HFFc6 (cell line): ENCODE data around the gene HIC1. TPM values are rescaled to one million over a fixed set of nuclear protein-coding genes. Genes with fewer than 3 reads are reported as not detected.
A peak's percentile ranks its signal among the peaks of the same experiment; 100 is the strongest.

Source experiments
- DNase-seq: peaks from one replicate; pipeline ENCODE4 v3.0.0-alpha.2; 2018
- H3K27ac Mint-ChIP-seq: 2 replicates; pipeline ENCODE4 v1.8.0; 2020; ENCODE audit warnings: mild to moderate bottlenecking, mixed read lengths
- H3K27me3 Mint-ChIP-seq: 2 replicates; pipeline ENCODE4 v1.8.0; 2021; ENCODE audit warnings: mild to moderate bottlenecking, moderate library complexity, mixed read lengths; ENCODE audit not compliant: insufficient read depth
- H3K36me3 Mint-ChIP-seq: 2 replicates; pipeline ENCODE4 v1.8.0; 2021; ENCODE audit warnings: low read depth, mixed read lengths
- H3K4me1 Mint-ChIP-seq: 2 replicates; pipeline ENCODE4 v1.8.0; 2020; ENCODE audit warnings: low read depth, mixed read lengths
- H3K4me3 Mint-ChIP-seq: 2 replicates; pipeline ENCODE4 v1.8.0; 2020; ENCODE audit warnings: mild to moderate bottlenecking, moderate library complexity, mixed read lengths
- H3K9me3 Mint-ChIP-seq: 2 replicates; pipeline ENCODE4 v1.8.0; 2020; ENCODE audit warnings: mild to moderate bottlenecking, mixed read lengths
- total RNA-seq, 6 experiments: library from RNA; stranded (reverse); fragmentation: NEBNext Ultra II Directional; extraction: Animal tissue kit (Norgen Biotek cat#: 25700); gene quantifications; 2 replicates in 1 of 6; 3 replicates in 5 of 6; pipeline ENCODE4 v1.2.3, GENCODE V29; 2021
- TF ChIP-seq, protein P1 (sequence below): fragments of 200-600 bp; sonication (generic); IDR thresholded peaks from 2 replicates; pipeline ENCODE4 v1.5.0; 2021; ENCODE audit warnings: antibody characterized with exemption, mild to moderate bottlenecking

HIC1 gene
- total RNA-seq, 6 experiments from 2014 or later, result 42.7 to 51.9 (median 48.0) TPM

DNA sequence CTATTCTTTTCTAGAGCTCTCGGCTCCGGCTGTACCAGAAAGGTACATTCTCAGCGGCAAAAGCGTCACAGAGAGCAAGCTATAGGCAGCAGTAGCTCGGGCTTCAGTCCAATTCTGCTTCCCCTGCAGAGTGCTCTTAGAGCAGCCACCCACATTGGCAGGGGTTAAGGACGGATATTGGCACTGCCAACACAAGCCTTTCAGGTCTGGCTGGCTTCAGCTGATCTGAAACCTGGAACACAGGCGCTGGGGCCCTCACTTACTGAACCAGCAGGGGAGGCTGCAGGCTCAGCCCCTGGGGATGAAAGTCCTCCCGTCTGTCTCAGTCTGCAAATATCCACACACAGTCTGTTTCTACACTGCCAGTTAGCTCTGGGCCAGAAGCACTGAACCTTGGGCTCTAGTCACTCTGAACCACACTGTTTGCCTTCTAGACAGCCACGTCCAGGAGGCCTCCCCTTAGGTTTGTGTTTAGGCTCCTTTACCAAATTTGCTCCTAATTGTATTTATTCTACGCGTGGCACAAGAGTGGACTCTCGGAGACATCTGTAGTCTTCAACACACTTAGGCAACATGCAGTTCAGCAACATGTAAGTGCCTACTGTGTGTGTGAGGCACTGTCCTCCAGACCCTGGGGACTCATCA lies 40.1 kb downstream of the HIC1 start:
- Mint-ChIP-seq H3K4me1 (peaks cover 35% of the 10 kb centered on the region), H3K27me3 (peaks cover 3% of the 10 kb centered on the region), H3K27ac (no peak overlapping the region), H3K4me3 (no peak overlapping the region), H3K36me3 (peaks cover 10% of the 10 kb centered on the region), H3K9me3 (no peaks in the 10 kb centered on the region)
- TF ChIP-seq, protein P1, sequence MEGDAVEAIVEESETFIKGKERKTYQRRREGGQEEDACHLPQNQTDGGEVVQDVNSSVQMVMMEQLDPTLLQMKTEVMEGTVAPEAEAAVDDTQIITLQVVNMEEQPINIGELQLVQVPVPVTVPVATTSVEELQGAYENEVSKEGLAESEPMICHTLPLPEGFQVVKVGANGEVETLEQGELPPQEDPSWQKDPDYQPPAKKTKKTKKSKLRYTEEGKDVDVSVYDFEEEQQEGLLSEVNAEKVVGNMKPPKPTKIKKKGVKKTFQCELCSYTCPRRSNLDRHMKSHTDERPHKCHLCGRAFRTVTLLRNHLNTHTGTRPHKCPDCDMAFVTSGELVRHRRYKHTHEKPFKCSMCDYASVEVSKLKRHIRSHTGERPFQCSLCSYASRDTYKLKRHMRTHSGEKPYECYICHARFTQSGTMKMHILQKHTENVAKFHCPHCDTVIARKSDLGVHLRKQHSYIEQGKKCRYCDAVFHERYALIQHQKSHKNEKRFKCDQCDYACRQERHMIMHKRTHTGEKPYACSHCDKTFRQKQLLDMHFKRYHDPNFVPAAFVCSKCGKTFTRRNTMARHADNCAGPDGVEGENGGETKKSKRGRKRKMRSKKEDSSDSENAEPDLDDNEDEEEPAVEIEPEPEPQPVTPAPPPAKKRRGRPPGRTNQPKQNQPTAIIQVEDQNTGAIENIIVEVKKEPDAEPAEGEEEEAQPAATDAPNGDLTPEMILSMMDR, result peak; percentile 60; the same call in 1 of the 2 replicates
- DNase-seq, result no peak

DNA sequence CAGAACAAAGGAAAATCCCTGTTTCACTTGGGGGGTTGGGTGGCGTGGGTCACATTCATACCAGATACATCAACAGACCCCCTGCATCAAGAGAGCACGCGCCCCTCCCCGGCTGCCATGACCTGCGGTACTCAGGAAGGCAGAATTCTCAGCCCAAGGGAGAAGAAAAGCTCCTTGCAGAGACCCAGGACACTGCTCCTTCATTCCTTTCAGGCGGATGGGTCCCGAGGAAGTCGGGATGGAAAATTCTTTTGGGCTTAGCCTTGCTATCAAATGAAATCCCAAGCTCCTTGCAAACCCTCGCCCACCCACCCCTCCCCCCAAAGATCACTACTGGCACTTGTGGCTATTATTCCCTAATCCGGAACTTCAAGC lies 40.6 kb downstream of the HIC1 start:
- H3K36me3 Mint-ChIP-seq, result peaks cover 10% of the 10 kb centered on the region
- H3K4me3 Mint-ChIP-seq, result no peak overlapping the region
- H3K27me3 Mint-ChIP-seq, result no peaks in the 10 kb centered on the region; the same call in 1 of the 2 replicates
- no peaks in the 10 kb centered on the region for H3K9me3 Mint-ChIP-seq
- no peak overlapping the region for H3K27ac Mint-ChIP-seq
- TF ChIP-seq, protein P1, result no peak
- peaks cover 30% of the 10 kb centered on the region for H3K4me1 Mint-ChIP-seq
- no peak for DNase-seq

DNA sequence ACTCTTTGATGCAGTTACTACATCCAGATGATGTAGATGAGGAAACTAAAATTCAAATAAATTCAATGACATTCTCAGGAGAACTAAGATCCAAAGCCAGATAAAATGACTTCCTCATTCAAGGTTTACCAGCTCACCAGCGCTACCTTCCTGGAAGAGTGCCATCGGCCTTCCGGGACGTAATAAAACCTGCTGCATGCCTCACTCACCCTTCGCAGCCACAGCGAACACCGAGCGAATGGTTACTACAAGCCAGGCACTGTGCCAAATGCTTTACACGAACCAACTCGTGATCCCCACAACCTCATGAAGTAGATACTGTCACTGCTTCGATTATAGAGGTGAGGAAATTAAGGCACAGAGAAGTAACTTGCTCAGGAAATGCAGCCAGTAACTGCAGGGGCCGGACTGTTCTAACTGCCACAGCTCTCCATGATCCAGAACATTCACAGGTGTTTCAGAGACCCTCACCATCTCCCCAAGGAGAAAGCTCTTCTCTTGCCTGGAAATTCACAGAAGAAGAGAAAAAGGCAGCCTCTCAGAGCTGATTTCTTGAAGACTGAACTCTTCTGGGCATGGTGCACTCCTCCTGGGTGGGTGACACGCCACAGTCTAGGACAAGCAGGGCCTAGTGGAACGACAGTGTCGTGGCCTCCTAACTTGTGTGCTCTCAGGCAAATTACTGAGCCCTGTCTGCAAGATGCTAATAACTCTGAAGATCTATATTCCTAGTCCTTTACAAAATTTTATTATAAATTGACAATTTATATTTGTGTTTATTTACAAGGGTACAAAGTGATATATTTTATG lies 46.8 kb downstream of the HIC1 start:
- Mint-ChIP-seq H3K27me3 (no peaks in the 10 kb centered on the region; the same call in 1 of the 2 replicates), H3K4me1 (peaks cover 31% of the 10 kb centered on the region), H3K4me3 (no peak overlapping the region), H3K27ac (no peak overlapping the region), H3K36me3 (peaks cover 9% of the 10 kb centered on the region), H3K9me3 (no peaks in the 10 kb centered on the region)
- TF ChIP-seq, protein P1, result no peak
- DNase-seq, result no peak

DNA sequence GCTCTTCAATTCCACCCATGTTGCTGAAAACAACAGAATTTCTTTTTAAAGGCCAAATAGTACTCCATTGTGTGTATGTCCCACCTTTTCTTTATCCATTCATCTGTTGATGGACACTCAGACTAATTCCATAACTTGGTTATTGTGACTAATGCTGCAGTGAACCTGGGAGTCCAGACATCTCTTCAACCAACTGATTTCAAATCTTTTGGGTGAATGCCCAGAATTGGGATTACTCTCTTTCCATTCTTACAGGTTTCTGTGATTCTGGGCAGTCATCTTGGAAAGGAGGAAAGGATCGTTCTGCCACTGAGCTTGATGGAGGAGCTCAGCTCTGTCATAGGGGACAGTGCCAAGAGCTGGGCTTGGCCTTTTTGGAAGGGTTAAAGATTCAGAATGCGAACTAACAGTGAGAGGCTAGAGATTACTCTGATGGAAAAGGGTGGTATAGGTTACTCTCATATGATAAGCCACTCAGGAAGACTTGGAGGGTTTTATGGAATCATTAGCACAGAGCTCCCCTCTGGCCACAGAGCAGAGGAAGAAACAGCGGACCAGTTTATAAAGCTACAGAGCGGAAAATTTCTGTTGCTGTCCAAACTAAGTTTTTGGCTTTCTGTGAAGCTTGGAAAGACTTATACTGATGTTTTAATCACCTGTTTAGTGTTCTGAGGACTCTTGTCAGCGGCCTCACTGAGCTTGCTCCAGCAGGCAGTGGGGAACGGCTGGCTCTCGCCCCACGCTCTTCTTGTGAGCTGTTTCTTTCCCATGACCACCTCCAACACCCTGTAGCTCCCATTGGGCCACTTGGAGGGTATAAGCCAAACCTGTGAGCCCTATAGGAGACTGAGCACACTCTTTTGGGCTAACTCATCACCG lies 48.3 kb downstream of the HIC1 start:
- Mint-ChIP-seq H3K36me3 (peaks cover 15% of the 10 kb centered on the region), H3K27ac (peak overlapping the region; percentile 63), H3K9me3 (no peaks in the 10 kb centered on the region), H3K27me3 (peaks cover 3% of the 10 kb centered on the region), H3K4me3 (no peak overlapping the region), H3K4me1 (peaks cover 36% of the 10 kb centered on the region)
- TF ChIP-seq, protein P1, result no peak
- peak; percentile 78 for DNase-seq

DNA sequence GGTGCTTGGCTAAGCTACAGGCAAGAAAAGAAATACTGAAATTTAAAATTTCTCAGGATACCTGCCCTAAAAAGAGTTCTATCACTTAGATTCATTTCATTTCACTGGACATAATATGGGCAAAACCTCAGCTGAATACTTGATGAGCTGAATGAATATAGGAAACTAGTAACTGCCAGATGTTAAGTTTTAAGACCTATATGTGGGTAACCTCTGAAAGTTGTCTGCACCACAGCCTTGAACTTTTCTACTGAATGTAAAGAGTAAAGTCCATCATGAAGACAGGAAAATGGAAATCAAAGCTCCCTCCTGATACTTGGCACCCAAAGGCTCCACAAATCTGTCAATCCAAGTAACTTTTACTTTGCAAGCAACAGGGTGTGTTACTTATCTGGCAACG lies 50.8 kb downstream of the HIC1 start:
- Mint-ChIP-seq H3K27me3 (peaks cover 3% of the 10 kb centered on the region), H3K9me3 (no peaks in the 10 kb centered on the region), H3K4me1 (peaks cover 42% of the 10 kb centered on the region), H3K36me3 (peaks cover 15% of the 10 kb centered on the region), H3K27ac (no peak overlapping the region), H3K4me3 (no peak overlapping the region)
- TF ChIP-seq, protein P1, result no peak
- DNase-seq, result no peak
